HEK293 (cell line): ENCODE results near the gene MAP2K6.

Experiments used
- CTCF ChIA-PET: fragments of 350-600 bp; formaldehyde crosslinking; extraction: SDS; loops from one replicate; lab custom pipeline; 2021; ENCODE audit warnings: antibody characterized with exemption; lab: Yijun Ruan, JAX
- POLR2A ChIA-PET: fragments of 300-600 bp; formaldehyde crosslinking; extraction: SDS; loops from one replicate; lab custom pipeline; 2020; ENCODE audit warnings: antibody characterized with exemption, inconsistent platforms; lab: Yijun Ruan, JAX
- H3K27ac ChIP-seq: fragments of 200-500 bp; sonication (Bioruptor generic); 2 replicates; pipeline ENCODE4 v1.5.1; 2014; ENCODE audit warnings: low read depth, low read length, control low read depth, inconsistent platforms; ENCODE audit errors: extremely low read depth
- H3K36me3 ChIP-seq, 2 experiments: fragments of 200-500 bp in 1 of 2; sonication (Bioruptor generic) in 1 of 2; 1 replicate in 1 of 2; 2 replicates in 1 of 2; pipeline ENCODE4 v1.5.1; 2014 to 2017; ENCODE audit warnings: inconsistent platforms in 2 of 2, low read length in 2 of 2; ENCODE audit not compliant: control insufficient read depth in 2 of 2, insufficient read depth in 1 of 2
- H3K4me1 ChIP-seq: fragments of 200-500 bp; sonication (Bioruptor generic); 2 replicates; pipeline ENCODE4 v1.5.1; 2014; ENCODE audit warnings: mild to moderate bottlenecking, low read length, inconsistent platforms; ENCODE audit not compliant: control insufficient read depth, insufficient read depth
- H3K4me3 ChIP-seq: 2 replicates; pipeline ENCODE4 v1.5.1; 2011; ENCODE audit warnings: low read depth, mild to moderate bottlenecking, control low read depth, low read length, moderate library complexity
- H3K9me3 ChIP-seq: fragments of 200-500 bp; sonication (Bioruptor generic); 2 replicates; pipeline ENCODE4 v1.5.1; 2014; ENCODE audit warnings: low read depth, low read length, inconsistent platforms; ENCODE audit not compliant: control insufficient read depth, insufficient read depth
- GLI4 ChIP-seq: fragments of 450-650 bp; formaldehyde crosslinking; IDR thresholded peaks from 2 replicates; pipeline ENCODE4 v1.5.1; 2016; ENCODE audit warnings: missing biosample characterization, missing genetic modification characterization
- HOXD13 ChIP-seq: sonication (generic); formaldehyde crosslinking; IDR thresholded peaks from 2 replicates; pipeline ENCODE4 v1.8.0; 2022; ENCODE audit warnings: missing genetic modification reagents, borderline replicate concordance
- SCRT1 ChIP-seq: fragments of 450-650 bp; formaldehyde crosslinking; IDR thresholded peaks from 2 replicates; pipeline ENCODE4 v1.5.1; 2016; ENCODE audit warnings: missing biosample characterization, missing genetic modification characterization, borderline replicate concordance
- YY1 ChIP-seq: fragments of 450-650 bp; formaldehyde crosslinking; IDR thresholded peaks from 2 replicates; pipeline ENCODE4 v1.5.1; 2018; ENCODE audit warnings: missing biosample characterization, missing genetic modification characterization
- ZBTB8A ChIP-seq: fragments of 450-650 bp; formaldehyde crosslinking; IDR thresholded peaks from 2 replicates; pipeline ENCODE4 v1.5.1; 2016; ENCODE audit warnings: missing biosample characterization, missing genetic modification characterization
- ZFP37 ChIP-seq: fragments of 450-650 bp; formaldehyde crosslinking; IDR thresholded peaks from 2 replicates; pipeline ENCODE4 v1.5.1; 2016; ENCODE audit warnings: missing biosample characterization, missing genetic modification characterization
- ZNF140 ChIP-seq: fragments of 450-650 bp; formaldehyde crosslinking; IDR thresholded peaks from 2 replicates; pipeline ENCODE4 v1.5.1; 2016; ENCODE audit warnings: missing biosample characterization, missing genetic modification characterization
- ZNF184 ChIP-seq: fragments of 450-650 bp; IDR thresholded peaks from 2 replicates; pipeline ENCODE4 v1.5.1; 2018; ENCODE audit warnings: missing biosample characterization, mild to moderate bottlenecking, missing genetic modification characterization
- ZNF214 ChIP-seq: fragments of 450-650 bp; formaldehyde crosslinking; IDR thresholded peaks from 2 replicates; pipeline ENCODE4 v1.5.1; 2017; ENCODE audit warnings: missing biosample characterization, mild to moderate bottlenecking, missing genetic modification characterization, borderline replicate concordance
- ZNF341 ChIP-seq: fragments of 450-650 bp; formaldehyde crosslinking; IDR thresholded peaks from 2 replicates; pipeline ENCODE4; 2016; ENCODE audit warnings: low read depth, missing biosample characterization, missing genetic modification characterization
- ZNF391 ChIP-seq: fragments of 450-650 bp; formaldehyde crosslinking; IDR thresholded peaks from 2 replicates; pipeline ENCODE4 v1.5.1; 2016; ENCODE audit warnings: low read depth, missing biosample characterization, missing genetic modification characterization, borderline replicate concordance
- ZNF394 ChIP-seq: fragments of 450-650 bp; formaldehyde crosslinking; IDR thresholded peaks from 2 replicates; pipeline ENCODE4 v1.5.1; 2016; ENCODE audit warnings: missing biosample characterization, missing genetic modification characterization, mild to moderate bottlenecking, moderate library complexity, borderline replicate concordance
- ZNF404 ChIP-seq: fragments of 450-650 bp; formaldehyde crosslinking; IDR thresholded peaks from 2 replicates; pipeline ENCODE4 v1.5.1; 2017; ENCODE audit warnings: missing biosample characterization, missing genetic modification characterization
- ZNF521 ChIP-seq: fragments of 450-650 bp; formaldehyde crosslinking; IDR thresholded peaks from 2 replicates; pipeline ENCODE4 v1.5.1; 2017; ENCODE audit warnings: missing biosample characterization, mild to moderate bottlenecking, missing genetic modification characterization
- ZNF544 ChIP-seq: fragments of 450-650 bp; formaldehyde crosslinking; IDR thresholded peaks from 2 replicates; pipeline ENCODE4 v1.5.0; 2017; ENCODE audit warnings: missing biosample characterization, missing genetic modification characterization
- ZNF600 ChIP-seq: fragments of 450-650 bp; formaldehyde crosslinking; IDR thresholded peaks from 2 replicates; pipeline ENCODE4 v1.5.1; 2016; ENCODE audit warnings: missing biosample characterization, missing genetic modification characterization
- ZNF610 ChIP-seq: fragments of 450-650 bp; formaldehyde crosslinking; IDR thresholded peaks from 2 replicates; pipeline ENCODE4 v1.5.1; 2016; ENCODE audit warnings: missing biosample characterization, missing genetic modification characterization, borderline replicate concordance
- TF ChIP-seq, protein P1 (sequence below): fragments of 450-650 bp; formaldehyde crosslinking; IDR thresholded peaks from 2 replicates; pipeline ENCODE4 v1.5.1; 2016; ENCODE audit warnings: missing biosample characterization, missing genetic modification characterization
- TF ChIP-seq, protein P2 (sequence below): fragments of 450-650 bp; formaldehyde crosslinking; conservative IDR thresholded peaks from 2 replicates; pipeline ENCODE4 v1.5.1; 2016; ENCODE audit warnings: low read depth, missing biosample characterization, missing genetic modification characterization
- TF ChIP-seq, protein P3 (sequence below): fragments of 450-650 bp; formaldehyde crosslinking; IDR thresholded peaks from 2 replicates; pipeline ENCODE4 v1.5.1; 2016; ENCODE audit warnings: missing biosample characterization, missing genetic modification characterization
- TF ChIP-seq, protein P4 (sequence below): fragments of 450-650 bp; formaldehyde crosslinking; IDR thresholded peaks from 2 replicates; pipeline ENCODE4 v1.5.1; 2017; ENCODE audit warnings: missing biosample characterization, missing genetic modification characterization

The MAP2K6 gene

DNA sequence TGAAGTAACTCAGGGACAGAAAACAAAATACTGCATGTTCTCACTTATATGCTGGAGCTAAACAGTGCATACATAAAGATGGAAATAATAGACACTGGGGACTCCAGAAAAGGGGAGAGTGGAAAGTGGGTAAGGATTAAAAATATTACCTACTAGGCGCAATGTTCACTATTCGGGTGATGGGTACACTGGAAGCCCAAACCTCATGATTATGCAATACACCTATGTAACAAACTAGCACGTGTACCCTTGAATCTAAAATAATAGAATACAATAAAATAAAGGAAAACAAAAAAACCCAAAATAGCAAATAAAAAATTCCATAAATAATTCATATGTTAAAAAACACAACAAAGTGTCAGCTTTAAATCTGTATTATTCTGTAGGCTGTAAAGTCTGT lies 56.9 kb downstream of the MAP2K6 start:
- H3K27ac ChIP-seq = no peak overlapping the region
- no peaks in the 10 kb centered on the region for H3K4me1 ChIP-seq
- ChIA-PET CTCF (interaction anchor here (0.6 to 0.9 kb wide), 4 partner anchors 19 to 1151 kb away, joined by 3 to 5 read pairs (median 4); no protein-coding TSS in a partner anchor), POLR2A (no interaction called here)
- TF ChIP-seq, protein P1, sequence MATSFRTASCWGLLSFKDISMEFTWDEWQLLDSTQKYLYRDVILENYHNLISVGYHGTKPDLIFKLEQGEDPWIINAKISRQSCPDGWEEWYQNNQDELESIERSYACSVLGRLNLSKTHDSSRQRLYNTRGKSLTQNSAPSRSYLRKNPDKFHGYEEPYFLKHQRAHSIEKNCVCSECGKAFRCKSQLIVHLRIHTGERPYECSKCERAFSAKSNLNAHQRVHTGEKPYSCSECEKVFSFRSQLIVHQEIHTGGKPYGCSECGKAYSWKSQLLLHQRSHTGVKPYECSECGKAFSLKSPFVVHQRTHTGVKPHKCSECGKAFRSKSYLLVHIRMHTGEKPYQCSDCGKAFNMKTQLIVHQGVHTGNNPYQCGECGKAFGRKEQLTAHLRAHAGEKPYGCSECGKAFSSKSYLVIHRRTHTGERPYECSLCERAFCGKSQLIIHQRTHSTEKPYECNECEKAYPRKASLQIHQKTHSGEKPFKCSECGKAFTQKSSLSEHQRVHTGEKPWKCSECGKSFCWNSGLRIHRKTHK (tag by site-specific recombination) = no peak
- TF ChIP-seq HOXD13 (CRISPR knock-in tag) = no peak
- TF ChIP-seq ZNF521 (tag by site-specific recombination) = no peak
- no peak for TF ChIP-seq SCRT1 (tag by site-specific recombination)
- no peak for TF ChIP-seq YY1 (tag by site-specific recombination)
- no peak for TF ChIP-seq ZNF544
- TF ChIP-seq ZNF184 (tag by site-specific recombination) = no peak
- TF ChIP-seq ZNF140 (tag by site-specific recombination) = no peak
- TF ChIP-seq, protein P2, sequence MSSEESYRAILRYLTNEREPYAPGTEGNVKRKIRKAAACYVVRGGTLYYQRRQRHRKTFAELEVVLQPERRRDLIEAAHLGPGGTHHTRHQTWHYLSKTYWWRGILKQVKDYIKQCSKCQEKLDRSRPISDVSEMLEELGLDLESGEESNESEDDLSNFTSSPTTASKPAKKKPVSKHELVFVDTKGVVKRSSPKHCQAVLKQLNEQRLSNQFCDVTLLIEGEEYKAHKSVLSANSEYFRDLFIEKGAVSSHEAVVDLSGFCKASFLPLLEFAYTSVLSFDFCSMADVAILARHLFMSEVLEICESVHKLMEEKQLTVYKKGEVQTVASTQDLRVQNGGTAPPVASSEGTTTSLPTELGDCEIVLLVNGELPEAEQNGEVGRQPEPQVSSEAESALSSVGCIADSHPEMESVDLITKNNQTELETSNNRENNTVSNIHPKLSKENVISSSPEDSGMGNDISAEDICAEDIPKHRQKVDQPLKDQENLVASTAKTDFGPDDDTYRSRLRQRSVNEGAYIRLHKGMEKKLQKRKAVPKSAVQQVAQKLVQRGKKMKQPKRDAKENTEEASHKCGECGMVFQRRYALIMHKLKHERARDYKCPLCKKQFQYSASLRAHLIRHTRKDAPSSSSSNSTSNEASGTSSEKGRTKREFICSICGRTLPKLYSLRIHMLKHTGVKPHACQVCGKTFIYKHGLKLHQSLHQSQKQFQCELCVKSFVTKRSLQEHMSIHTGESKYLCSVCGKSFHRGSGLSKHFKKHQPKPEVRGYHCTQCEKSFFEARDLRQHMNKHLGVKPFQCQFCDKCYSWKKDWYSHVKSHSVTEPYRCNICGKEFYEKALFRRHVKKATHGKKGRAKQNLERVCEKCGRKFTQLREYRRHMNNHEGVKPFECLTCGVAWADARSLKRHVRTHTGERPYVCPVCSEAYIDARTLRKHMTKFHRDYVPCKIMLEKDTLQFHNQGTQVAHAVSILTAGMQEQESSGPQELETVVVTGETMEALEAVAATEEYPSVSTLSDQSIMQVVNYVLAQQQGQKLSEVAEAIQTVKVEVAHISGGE (tag by site-specific recombination) = no peak
- no peak for TF ChIP-seq ZNF610 (tag by site-specific recombination)
- no peak for TF ChIP-seq ZNF391
- no peak for TF ChIP-seq GLI4 (tag by site-specific recombination)
- TF ChIP-seq ZFP37 (tag by site-specific recombination) = no peak
- no peak overlapping the region for H3K4me3 ChIP-seq
- H3K9me3 ChIP-seq = no peaks in the 10 kb centered on the region
- no peaks in the 10 kb centered on the region for H3K36me3 ChIP-seq

DNA sequence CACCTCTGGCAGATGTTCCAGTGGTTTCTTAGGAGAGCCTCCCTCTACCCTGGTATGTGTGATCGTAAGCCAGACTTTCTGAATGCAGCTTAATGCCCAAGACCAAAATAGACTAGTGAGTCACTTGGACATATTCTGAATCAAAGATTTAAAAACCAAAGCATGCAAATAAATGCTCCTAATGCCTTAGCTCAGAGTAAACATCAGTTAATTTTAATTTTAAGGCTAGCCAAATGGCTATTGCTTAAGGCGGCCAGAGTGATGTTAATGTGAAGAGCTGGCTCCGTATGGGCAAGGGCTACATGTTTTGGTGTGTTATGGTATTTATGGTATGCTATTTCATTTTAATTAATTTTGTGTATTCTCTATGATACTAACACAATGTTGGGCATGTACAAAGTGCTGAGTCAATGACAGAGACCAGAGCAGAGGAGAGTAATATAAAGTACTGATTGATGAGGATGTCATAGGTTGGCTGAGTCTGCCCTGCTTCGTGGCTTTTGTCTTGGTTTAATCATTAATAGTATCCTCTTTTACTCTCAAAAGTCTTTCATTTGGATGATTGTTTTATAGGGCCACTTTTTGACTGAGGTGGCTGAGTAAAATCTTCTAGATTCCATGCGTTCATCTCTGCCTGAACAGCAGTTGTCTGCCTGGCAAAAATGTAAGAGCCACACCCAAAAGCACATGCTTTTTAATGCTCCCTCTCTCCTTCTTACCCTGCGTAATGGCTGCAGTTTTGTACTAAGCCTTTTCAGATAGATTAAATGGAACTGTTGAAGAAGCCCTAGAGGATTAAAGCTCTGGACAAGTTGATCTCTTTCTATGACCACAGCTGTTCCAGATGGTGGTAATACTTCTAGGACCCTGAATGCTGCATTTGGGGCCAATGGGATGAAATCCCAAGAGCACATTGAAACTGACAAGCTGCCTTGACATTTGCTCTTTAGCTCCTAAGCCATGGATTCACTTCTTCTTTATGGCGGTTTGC lies 59.6 kb downstream of the MAP2K6 start:
- Histone ChIP-seq H3K9me3 (no peaks in the 10 kb centered on the region), H3K36me3 (no peaks in the 10 kb centered on the region), H3K4me1 (no peaks in the 10 kb centered on the region), H3K4me3 (no peak overlapping the region), H3K27ac (no peak overlapping the region)
- ChIA-PET CTCF (interaction anchor here (1.0 kb wide), 1 partner anchor 32 kb away, joined by 3 read pairs; no protein-coding TSS in a partner anchor), POLR2A (no interaction called here)
- no peak for TF ChIP-seq ZFP37 (tag by site-specific recombination)
- no peak for TF ChIP-seq ZNF404
- TF ChIP-seq, protein P3, sequence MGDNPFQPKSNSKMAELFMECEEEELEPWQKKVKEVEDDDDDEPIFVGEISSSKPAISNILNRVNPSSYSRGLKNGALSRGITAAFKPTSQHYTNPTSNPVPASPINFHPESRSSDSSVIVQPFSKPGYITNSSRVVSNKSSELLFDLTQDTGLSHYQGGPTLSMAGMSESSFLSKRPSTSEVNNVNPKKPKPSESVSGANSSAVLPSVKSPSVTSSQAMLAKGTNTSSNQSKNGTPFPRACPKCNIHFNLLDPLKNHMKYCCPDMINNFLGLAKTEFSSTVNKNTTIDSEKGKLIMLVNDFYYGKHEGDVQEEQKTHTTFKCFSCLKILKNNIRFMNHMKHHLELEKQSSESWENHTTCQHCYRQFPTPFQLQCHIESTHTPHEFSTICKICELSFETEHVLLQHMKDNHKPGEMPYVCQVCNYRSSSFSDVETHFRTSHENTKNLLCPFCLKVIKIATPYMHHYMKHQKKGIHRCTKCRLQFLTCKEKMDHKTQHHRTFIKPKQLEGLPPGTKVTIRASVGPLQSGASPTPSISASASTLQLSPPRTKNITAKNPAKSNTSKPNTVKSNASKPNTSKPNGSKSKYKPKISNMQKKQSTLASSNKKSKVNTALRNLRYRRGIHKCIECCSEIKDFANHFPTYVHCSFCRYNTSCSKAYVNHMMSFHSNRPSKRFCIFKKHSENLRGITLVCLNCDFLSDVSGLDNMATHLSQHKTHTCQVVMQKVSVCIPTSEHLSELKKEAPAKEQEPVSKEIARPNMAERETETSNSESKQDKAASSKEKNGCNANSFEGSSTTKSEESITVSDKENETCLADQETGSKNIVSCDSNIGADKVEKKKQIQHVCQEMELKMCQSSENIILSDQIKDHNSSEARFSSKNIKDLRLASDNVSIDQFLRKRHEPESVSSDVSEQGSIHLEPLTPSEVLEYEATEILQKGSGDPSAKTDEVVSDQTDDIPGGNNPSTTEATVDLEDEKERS (tag by site-specific recombination) = no peak
- TF ChIP-seq, protein P4, sequence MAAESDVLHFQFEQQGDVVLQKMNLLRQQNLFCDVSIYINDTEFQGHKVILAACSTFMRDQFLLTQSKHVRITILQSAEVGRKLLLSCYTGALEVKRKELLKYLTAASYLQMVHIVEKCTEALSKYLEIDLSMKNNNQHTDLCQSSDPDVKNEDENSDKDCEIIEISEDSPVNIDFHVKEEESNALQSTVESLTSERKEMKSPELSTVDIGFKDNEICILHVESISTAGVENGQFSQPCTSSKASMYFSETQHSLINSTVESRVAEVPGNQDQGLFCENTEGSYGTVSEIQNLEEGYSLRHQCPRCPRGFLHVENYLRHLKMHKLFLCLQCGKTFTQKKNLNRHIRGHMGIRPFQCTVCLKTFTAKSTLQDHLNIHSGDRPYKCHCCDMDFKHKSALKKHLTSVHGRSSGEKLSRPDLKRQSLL (tag by site-specific recombination) = no peak
- no peak for TF ChIP-seq ZNF341 (tag by site-specific recombination)
- TF ChIP-seq ZBTB8A (tag by site-specific recombination) = no peak
- TF ChIP-seq GLI4 (tag by site-specific recombination) = no peak
- no peak for TF ChIP-seq ZNF214 (tag by site-specific recombination)
- no peak for TF ChIP-seq ZNF600
- no peak for TF ChIP-seq ZNF394
